Measurements from ENCODE around the gene EIF4A3. TPM values are rescaled to one million over a fixed set of nuclear protein-coding genes. Genes with fewer than 3 reads are reported as not detected.
A peak's percentile ranks its signal among the peaks of the same experiment; 100 is the strongest.

The EIF4A3 gene
- total RNA-seq, 2 donors from 2014 or later, result 99.8 to 114 TPM

- Histone ChIP-seq H3K27ac (no peak overlapping the region), H3K4me1 (no peaks in the 10 kb centered on the region)
- intact Hi-C loops (cut with DNase I), result no loop called here
These were observed 44.3 kb upstream of the EIF4A3 start for GRCh38 chr17:80191192-80191591.

GRCh38 chr17:80190716-80191115 lies 43.8 kb upstream of the EIF4A3 start:
- Histone ChIP-seq H3K9me3 (no peaks in the 10 kb centered on the region), H3K9ac (ENCODE audit: low read depth in 2 of 2, low read length in 2 of 2) (no peak overlapping the region), H3K27ac (no peak overlapping the region), H3K4me3 (no peak overlapping the region), H3K36me3 (no peaks in the 10 kb centered on the region), H3K27me3 (no peaks in the 10 kb centered on the region), H3K4me1 (no peaks in the 10 kb centered on the region)
- intact Hi-C loops (cut with DNase I), result no loop called here
- no peak for DNase-seq
- TF ChIP-seq CTCF (IDR thresholded peaks at IDR 0.05), result no peak

More at GRCh38 chr17:80191192-80191591, 44.3 kb upstream of the EIF4A3 start:
- no peak for TF ChIP-seq CTCF (IDR thresholded peaks at IDR 0.05)
- H3K36me3 ChIP-seq, result no peaks in the 10 kb centered on the region
- H3K9ac ChIP-seq (ENCODE audit: low read depth in 2 of 2, low read length in 2 of 2), result no peak overlapping the region
- no peaks in the 10 kb centered on the region for H3K27me3 ChIP-seq
- H3K4me3 ChIP-seq, result no peak overlapping the region
- no peak for DNase-seq
- H3K9me3 ChIP-seq, result no peaks in the 10 kb centered on the region

GRCh38 chr17:80189611-80190010 lies 42.7 kb upstream of the EIF4A3 start:
- Histone ChIP-seq H3K9ac (ENCODE audit: low read depth in 2 of 2, low read length in 2 of 2) (no peak overlapping the region), H3K4me3 (no peak overlapping the region), H3K27ac (no peak overlapping the region), H3K27me3 (no peaks in the 10 kb centered on the region), H3K4me1 (no peaks in the 10 kb centered on the region), H3K9me3 (no peaks in the 10 kb centered on the region), H3K36me3 (no peaks in the 10 kb centered on the region)
- TF ChIP-seq CTCF (IDR thresholded peaks at IDR 0.05), result no peak
- DNase-seq, result no peak
- intact Hi-C loops (cut with DNase I), result no loop called here

GRCh38 chr17:80187515-80187941 lies 40.6 kb upstream of the EIF4A3 start:
- Histone ChIP-seq H3K4me1 (no peaks in the 10 kb centered on the region), H3K4me3 (no peak overlapping the region), H3K9me3 (no peaks in the 10 kb centered on the region), H3K27me3 (no peaks in the 10 kb centered on the region), H3K27ac (peak overlapping the region; percentile 37), H3K9ac (ENCODE audit: low read depth in 2 of 2, low read length in 2 of 2) (no peak overlapping the region), H3K36me3 (no peaks in the 10 kb centered on the region)
- no peak for TF ChIP-seq CTCF (IDR thresholded peaks at IDR 0.05)
- intact Hi-C loops (cut with DNase I), result no loop called here
- DNase-seq, result peak; percentile 79

GRCh38 chr17:80187090-80187489 lies 40.2 kb upstream of the EIF4A3 start:
- intact Hi-C loops (cut with DNase I), result no loop called here
- H3K27ac ChIP-seq, result peak overlapping the region; percentile 37
- no peaks in the 10 kb centered on the region for H3K4me1 ChIP-seq
- H3K9ac ChIP-seq (ENCODE audit: low read depth in 2 of 2, low read length in 2 of 2), result no peak overlapping the region
- H3K36me3 ChIP-seq, result no peaks in the 10 kb centered on the region
- no peaks in the 10 kb centered on the region for H3K9me3 ChIP-seq
- H3K4me3 ChIP-seq, result no peak overlapping the region
- no peak for DNase-seq
- TF ChIP-seq CTCF (IDR thresholded peaks at IDR 0.05), result no peak
- no peaks in the 10 kb centered on the region for H3K27me3 ChIP-seq

- H3K4me3 ChIP-seq, result no peak overlapping the region
- no peak overlapping the region for H3K9ac ChIP-seq (ENCODE audit: low read depth in 2 of 2, low read length in 2 of 2)
- no peaks in the 10 kb centered on the region for H3K36me3 ChIP-seq
- DNase-seq, result no peak
- TF ChIP-seq CTCF (IDR thresholded peaks at IDR 0.05), result no peak
- no peak overlapping the region for H3K27ac ChIP-seq
- H3K9me3 ChIP-seq, result no peaks in the 10 kb centered on the region
- no peaks in the 10 kb centered on the region for H3K4me1 ChIP-seq
- intact Hi-C loops (cut with DNase I), result no loop called here
- no peaks in the 10 kb centered on the region for H3K27me3 ChIP-seq
These were observed 39.0 kb upstream of the EIF4A3 start for GRCh38 chr17:80185968-80186367.

Measured in colonic mucosa (tissue), 4 donors.